Mesothelial cell of epicardium (in vitro differentiated cells): ENCODE measurements around the gene TESK2. TPM values are rescaled to one million over a fixed set of nuclear protein-coding genes. Genes with fewer than 3 reads are reported as not detected.

ENCODE experiments used
- DNase-seq, 2 experiments: peaks; one replicate each; pipeline ENCODE4 v3.0.0; 2021; ENCODE audit warnings: low spot score in 2 of 2; ENCODE audit not compliant: unreplicated experiment in 2 of 2
- H3K27ac Mint-ChIP-seq: 2 replicates; pipeline ENCODE4 v1.8.0; 2021; ENCODE audit warnings: mixed read lengths
- H3K27me3 Mint-ChIP-seq: 2 replicates; pipeline ENCODE4 v1.8.0; 2021; ENCODE audit warnings: low read depth, mixed read lengths
- H3K36me3 Mint-ChIP-seq: 2 replicates; pipeline ENCODE4 v1.8.0; 2021; ENCODE audit warnings: mixed read lengths
- H3K4me1 Mint-ChIP-seq: 2 replicates; pipeline ENCODE4 v1.8.0; 2021; ENCODE audit warnings: mixed read lengths
- H3K4me3 Mint-ChIP-seq: 2 replicates; pipeline ENCODE4 v1.8.0; 2021; ENCODE audit warnings: mild to moderate bottlenecking, moderate library complexity, mixed read lengths
- H3K9me3 Mint-ChIP-seq: 2 replicates; pipeline ENCODE4 v1.8.0; 2021; ENCODE audit warnings: mixed read lengths
- total RNA-seq: library from RNA; stranded (reverse); gene quantifications from 3 replicates; pipeline ENCODE4 v1.2.1, GENCODE V29; 2021
- TF ChIP-seq, protein P1 (sequence below): fragments of 200-600 bp; sonication (generic); IDR thresholded peaks from one replicate; pipeline ENCODE4 v1.5.0; 2021; ENCODE audit warnings: antibody characterized with exemption; ENCODE audit not compliant: unreplicated experiment

Gene TESK2
- total RNA-seq, 1 donor from 2014 or later, result 4.3 TPM

DNA sequence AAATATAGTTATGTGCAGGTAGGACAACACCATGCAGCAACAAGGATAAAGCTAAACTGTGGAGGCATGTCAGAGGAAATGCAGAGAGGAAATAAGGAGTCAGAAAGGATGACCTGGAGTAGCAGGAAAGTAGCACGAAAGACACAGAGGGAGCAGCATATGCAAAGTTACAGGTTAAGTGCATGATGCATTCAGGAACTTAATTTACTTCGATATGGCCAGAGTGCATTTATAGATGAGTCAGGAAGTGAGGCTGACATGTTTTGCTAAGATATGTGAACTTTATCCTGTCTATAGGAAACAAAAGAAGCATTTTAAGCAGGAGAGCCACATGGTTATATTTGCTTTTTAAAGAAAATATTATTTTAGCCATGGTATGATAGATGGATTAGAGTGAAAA lies 135.3 kb downstream of the TESK2 start:
- Mint-ChIP-seq H3K9me3 (no peaks in the 10 kb centered on the region), H3K27ac (no peak overlapping the region), H3K36me3 (no peaks in the 10 kb centered on the region), H3K4me1 (peaks cover 9% of the 10 kb centered on the region), H3K4me3 (no peak overlapping the region), H3K27me3 (no peaks in the 10 kb centered on the region)
- TF ChIP-seq, protein P1, sequence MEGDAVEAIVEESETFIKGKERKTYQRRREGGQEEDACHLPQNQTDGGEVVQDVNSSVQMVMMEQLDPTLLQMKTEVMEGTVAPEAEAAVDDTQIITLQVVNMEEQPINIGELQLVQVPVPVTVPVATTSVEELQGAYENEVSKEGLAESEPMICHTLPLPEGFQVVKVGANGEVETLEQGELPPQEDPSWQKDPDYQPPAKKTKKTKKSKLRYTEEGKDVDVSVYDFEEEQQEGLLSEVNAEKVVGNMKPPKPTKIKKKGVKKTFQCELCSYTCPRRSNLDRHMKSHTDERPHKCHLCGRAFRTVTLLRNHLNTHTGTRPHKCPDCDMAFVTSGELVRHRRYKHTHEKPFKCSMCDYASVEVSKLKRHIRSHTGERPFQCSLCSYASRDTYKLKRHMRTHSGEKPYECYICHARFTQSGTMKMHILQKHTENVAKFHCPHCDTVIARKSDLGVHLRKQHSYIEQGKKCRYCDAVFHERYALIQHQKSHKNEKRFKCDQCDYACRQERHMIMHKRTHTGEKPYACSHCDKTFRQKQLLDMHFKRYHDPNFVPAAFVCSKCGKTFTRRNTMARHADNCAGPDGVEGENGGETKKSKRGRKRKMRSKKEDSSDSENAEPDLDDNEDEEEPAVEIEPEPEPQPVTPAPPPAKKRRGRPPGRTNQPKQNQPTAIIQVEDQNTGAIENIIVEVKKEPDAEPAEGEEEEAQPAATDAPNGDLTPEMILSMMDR, result no peak
- no peak for DNase-seq

DNA sequence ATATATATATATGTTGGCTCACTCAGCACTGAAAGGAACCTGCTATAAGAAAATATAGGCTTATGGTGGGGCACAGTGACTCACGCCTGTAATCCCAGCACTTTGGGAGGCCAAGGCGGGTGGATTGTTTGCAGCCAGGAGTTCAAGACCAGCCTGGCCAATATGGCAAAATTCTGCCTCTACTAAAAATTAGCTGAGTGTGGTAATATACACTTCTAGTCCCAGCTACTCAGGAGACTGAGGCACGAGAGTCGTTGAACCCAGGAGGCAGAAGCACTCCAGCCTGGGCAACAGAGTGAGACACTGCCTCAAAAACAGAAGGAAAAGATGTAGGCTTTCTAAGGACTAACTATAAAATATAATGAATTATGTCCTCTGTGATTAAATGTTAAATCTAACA lies 136.1 kb downstream of the TESK2 start:
- Mint-ChIP-seq H3K4me1 (peaks cover 1% of the 10 kb centered on the region), H3K4me3 (no peak overlapping the region), H3K27me3 (no peaks in the 10 kb centered on the region), H3K9me3 (no peaks in the 10 kb centered on the region), H3K27ac (no peak overlapping the region), H3K36me3 (no peaks in the 10 kb centered on the region)
- TF ChIP-seq, protein P1, result no peak
- DNase-seq, result no peak

DNA sequence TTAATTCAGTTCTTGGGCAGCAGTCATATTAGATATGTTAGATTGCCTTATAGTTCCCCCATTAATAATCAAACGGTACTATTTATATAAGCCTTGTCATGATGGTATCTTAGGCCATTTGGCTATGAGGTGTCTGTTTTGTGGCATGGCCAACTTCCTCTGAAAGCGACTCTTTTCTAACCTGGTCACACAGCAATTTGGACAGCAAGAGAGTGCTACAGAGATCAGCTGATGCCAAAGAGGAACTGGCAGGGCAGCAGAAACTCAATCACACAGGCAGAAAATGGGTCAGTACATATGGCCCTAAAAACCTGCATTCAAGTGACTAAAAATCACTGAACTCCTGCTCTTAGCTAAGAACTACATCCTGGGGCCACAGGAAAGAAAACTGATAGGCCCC lies 137.3 kb downstream of the TESK2 start:
- H3K27me3 Mint-ChIP-seq, result no peaks in the 10 kb centered on the region
- no peak for DNase-seq
- H3K4me1 Mint-ChIP-seq, result peaks cover 4% of the 10 kb centered on the region
- no peak overlapping the region for H3K4me3 Mint-ChIP-seq
- TF ChIP-seq, protein P1, result no peak
- no peaks in the 10 kb centered on the region for H3K9me3 Mint-ChIP-seq
- H3K27ac Mint-ChIP-seq, result no peak overlapping the region
- no peaks in the 10 kb centered on the region for H3K36me3 Mint-ChIP-seq

DNA sequence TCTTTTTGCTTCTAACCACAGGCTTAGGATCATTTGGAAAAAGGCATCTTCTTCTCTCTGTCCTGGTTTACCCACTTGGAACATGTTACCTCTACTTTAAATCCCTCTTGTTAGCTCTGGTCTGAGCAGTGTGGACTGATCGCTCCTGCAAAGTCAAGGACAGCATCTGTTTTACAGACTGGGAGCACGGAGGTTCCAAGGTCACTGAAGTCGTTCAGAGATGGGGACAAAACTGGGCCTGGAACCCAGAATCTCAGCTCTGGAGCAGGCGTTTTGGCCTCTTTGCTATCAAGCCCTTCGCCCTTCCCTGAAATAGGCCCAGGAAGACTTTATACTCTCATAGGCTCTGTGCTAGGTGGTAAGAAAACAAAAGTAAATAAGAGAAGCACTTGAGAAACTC lies 139.5 kb downstream of the TESK2 start:
- TF ChIP-seq, protein P1, result no peak
- H3K36me3 Mint-ChIP-seq, result no peaks in the 10 kb centered on the region
- H3K4me1 Mint-ChIP-seq, result peaks cover 6% of the 10 kb centered on the region
- no peak overlapping the region for H3K4me3 Mint-ChIP-seq
- no peak overlapping the region for H3K27ac Mint-ChIP-seq
- no peak for DNase-seq
- no peaks in the 10 kb centered on the region for H3K9me3 Mint-ChIP-seq
- no peaks in the 10 kb centered on the region for H3K27me3 Mint-ChIP-seq

DNA sequence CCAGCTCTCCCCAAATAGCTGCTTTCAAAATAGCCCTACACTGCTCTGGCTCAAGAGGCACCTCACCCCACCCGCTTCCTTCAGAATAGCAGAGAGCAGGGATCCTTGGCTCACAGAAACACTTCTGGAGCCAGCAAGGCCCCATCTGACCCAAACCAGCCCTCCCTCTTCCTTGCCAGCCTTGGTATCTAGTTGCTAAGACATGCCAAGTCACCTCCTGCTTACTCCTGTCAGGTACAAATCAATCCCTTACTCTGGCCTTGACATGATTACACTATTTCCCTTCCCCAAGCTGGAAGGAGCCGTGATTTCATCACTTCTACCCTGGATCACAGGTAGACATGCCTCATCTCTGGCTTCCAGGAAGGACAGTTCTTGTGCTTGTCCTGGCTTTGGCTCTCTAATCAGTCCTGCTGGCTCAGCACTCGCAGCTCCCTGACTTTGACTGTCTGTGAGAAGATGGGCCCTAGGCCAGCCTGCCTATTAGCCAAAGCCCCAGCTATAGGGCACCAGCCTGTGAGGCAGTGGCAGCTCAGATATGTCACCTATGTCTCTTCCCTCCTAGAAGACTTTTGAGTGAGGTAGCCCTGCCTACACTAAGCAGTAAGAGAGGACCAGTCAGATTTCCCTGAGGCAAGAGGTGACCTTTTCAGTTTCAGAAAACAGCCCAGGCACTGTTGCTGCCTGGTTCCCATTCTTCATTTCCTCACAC lies 141.8 kb downstream of the TESK2 start:
- TF ChIP-seq, protein P1, result no peak
- Mint-ChIP-seq H3K4me1 (peaks cover 6% of the 10 kb centered on the region), H3K36me3 (peaks cover 6% of the 10 kb centered on the region), H3K9me3 (no peaks in the 10 kb centered on the region), H3K4me3 (no peak overlapping the region), H3K27me3 (no peaks in the 10 kb centered on the region), H3K27ac (no peak overlapping the region)
- DNase-seq, result no peak

DNA sequence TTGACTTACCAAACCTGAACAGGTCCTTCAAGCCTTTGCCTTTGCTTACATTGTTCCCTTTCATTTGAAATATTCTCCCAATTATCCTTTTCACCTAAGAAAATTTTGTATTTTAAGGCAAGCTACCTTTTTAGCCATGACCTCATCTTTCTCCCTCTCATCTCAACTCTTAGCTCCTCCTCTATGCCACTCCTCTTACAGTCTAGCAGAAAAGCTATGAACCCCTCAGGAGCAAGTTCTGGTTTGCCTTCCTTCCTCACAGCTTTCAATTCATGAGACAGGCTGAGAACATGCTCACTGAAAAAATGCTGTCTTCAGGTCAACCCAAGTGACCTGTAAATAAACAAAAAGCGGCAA lies 142.4 kb downstream of the TESK2 start:
- no peak for DNase-seq
- Mint-ChIP-seq H3K27ac (no peak overlapping the region), H3K4me1 (peaks cover 6% of the 10 kb centered on the region), H3K4me3 (no peak overlapping the region), H3K9me3 (no peaks in the 10 kb centered on the region), H3K36me3 (peaks cover 9% of the 10 kb centered on the region), H3K27me3 (no peaks in the 10 kb centered on the region)
- TF ChIP-seq, protein P1, result no peak
